Suprapubic skin (tissue), 4 donors: ENCODE measurements around the gene NAA11.

ENCODE experiments used
- EP300 ChIP-seq: sonication (generic); formaldehyde crosslinking; IDR thresholded peaks from one replicate; pipeline ENCODE4 v1.6.1; 2017; ENCODE audit warnings: antibody characterized with exemption
- POLR2A ChIP-seq, 2 donors: fragments of 450-650 bp; IDR thresholded peaks; one replicate each; pipeline ENCODE4 v1.6.1; 2017; ENCODE audit warnings: antibody characterized with exemption in 2 of 2, mild to moderate bottlenecking in 2 of 2, moderate library complexity in 2 of 2
- POLR2AphosphoS5 ChIP-seq, 3 donors: sonication (generic); formaldehyde crosslinking; IDR thresholded peaks; one replicate each; pipeline ENCODE4 v1.6.1; 2017; ENCODE audit warnings: antibody characterized with exemption in 3 of 3
- TF ChIP-seq, protein P1 (sequence below), 2 donors: fragments of 200-600 bp in 1 of 2; fragments of 450-650 bp in 1 of 2; sonication (generic) in 1 of 2; IDR thresholded peaks; one replicate each; pipeline ENCODE4 v1.5.1; 2016 to 2019; ENCODE audit warnings: antibody characterized with exemption in 2 of 2, mild to moderate bottlenecking in 1 of 2, moderate library complexity in 1 of 2

GRCh38 chr4:79367096-79367495 is 41.2 kb upstream of the NAA11 start:
- TF ChIP-seq, protein P1, sequence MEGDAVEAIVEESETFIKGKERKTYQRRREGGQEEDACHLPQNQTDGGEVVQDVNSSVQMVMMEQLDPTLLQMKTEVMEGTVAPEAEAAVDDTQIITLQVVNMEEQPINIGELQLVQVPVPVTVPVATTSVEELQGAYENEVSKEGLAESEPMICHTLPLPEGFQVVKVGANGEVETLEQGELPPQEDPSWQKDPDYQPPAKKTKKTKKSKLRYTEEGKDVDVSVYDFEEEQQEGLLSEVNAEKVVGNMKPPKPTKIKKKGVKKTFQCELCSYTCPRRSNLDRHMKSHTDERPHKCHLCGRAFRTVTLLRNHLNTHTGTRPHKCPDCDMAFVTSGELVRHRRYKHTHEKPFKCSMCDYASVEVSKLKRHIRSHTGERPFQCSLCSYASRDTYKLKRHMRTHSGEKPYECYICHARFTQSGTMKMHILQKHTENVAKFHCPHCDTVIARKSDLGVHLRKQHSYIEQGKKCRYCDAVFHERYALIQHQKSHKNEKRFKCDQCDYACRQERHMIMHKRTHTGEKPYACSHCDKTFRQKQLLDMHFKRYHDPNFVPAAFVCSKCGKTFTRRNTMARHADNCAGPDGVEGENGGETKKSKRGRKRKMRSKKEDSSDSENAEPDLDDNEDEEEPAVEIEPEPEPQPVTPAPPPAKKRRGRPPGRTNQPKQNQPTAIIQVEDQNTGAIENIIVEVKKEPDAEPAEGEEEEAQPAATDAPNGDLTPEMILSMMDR (IDR thresholded peaks at IDR 0.05), result no peak
- TF ChIP-seq POLR2A (IDR thresholded peaks at IDR 0.05) (no peak), POLR2AphosphoS5 (IDR thresholded peaks at IDR 0.05) (no peak), EP300 (no peak)
